ENCODE results near the gene KNCN.

KNCN gene

GRCh38 chr1:46523496-46524353 lies 27.7 kb downstream of the KNCN start:
- DNase-seq, result peak; percentile 80

DNA sequence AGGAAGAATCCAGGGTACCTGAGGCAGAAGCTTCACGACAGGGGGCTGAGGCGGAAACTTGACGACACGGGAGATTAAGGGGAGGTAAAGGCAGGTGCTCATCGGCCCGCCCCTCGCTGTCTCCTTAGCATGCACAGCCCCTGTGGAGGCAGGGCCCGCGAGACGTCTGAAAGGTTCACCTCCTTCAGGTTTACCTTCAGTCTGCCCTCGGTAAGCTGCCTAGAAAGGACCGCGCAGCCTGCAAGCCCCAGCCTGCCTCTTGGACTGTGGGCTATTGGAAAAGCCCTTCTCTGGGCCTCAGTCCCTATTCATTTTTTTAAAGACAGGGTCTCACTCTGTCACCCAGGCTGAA lies 28.5 kb downstream of the KNCN start:
- DNase-seq, result no peak

GRCh38 chr1:46522184-46522968 lies 29.1 kb downstream of the KNCN start:
- DNase-seq, result peak; percentile 56

DNA sequence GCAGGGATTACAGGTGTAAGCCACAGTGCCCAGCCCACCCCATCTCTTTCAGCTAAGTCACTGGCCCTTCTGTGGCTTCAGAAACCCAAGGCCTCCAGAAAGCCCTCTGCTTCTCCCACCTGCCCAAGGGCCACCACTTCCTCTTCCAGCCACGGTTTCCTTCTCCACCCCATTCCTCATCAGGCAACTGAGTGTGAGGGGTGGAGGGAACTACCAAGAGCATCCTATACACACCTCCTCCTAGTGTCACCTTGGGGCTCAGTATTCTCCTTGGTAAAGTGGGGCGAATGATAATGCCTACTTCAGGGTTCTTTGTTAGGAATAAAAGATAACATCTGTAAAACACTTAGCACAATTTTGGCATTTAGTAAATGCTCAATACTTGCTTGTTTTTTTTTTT lies 30.0 kb downstream of the KNCN start:
- no peak for DNase-seq

GRCh38 chr1:46520063-46520911 lies 31.2 kb downstream of the KNCN start:
- peak; percentile 50 for DNase-seq

- DNase-seq, result no peak
Observed at GRCh38 chr1:46519209-46519608, 32.2 kb downstream of the KNCN start.

DNA sequence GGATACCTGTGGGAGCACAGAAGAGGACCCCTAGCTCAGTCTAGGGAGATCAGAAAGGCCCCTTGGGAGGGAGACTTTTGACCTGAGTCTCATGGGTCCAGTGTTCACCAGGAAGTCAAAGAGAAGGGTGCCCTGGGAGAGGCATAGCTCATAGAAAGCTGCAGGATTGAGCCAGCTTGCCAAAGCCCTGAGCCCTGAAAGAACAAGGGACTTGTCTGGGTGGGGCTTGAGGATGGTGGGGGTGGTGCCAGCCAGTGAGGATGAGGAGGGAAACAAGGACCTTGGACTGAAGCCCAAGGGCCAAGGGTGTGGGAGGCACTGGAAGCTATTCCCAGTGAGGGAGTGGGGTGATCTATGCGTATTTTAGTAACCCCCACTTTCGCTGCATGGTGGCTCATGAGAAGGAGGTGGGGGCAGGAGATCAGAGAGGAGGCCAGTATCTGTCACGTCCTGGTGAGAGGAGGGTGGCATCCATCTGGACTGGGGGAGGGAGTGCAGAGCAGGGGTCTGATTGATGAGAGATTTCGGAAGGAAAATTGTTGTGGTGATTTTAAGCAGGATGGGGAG lies 33.4 kb downstream of the KNCN start:
- no peak for DNase-seq

DNA sequence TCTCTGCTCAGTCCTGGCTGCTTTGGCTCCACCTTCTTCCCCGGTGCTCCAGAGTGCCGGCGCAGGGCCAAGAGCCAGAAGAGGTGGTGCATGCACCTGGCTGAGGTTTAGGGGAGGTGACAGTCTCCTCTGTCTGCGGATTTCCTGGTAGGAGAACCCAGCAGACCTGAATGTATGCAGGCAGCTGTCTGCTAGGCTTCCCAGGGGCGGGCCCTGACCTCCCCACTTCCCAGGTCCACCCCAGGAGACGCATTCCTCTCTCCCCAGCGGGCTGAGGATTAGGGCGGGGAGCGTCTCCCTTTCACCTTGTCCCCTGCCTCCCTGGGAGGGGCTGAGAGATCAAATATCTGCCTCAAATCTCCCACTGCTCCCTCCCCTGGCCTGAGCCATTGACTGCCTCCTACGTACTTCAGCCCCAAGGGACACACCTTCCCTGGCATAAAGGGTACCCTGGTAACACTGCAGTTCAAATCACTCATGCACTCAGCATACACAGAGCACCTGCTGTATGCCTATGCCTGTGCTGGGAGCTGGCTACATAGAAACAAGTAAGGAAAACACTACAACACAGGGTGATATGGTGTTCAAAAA lies 34.3 kb downstream of the KNCN start:
- no peak for DNase-seq

DNA sequence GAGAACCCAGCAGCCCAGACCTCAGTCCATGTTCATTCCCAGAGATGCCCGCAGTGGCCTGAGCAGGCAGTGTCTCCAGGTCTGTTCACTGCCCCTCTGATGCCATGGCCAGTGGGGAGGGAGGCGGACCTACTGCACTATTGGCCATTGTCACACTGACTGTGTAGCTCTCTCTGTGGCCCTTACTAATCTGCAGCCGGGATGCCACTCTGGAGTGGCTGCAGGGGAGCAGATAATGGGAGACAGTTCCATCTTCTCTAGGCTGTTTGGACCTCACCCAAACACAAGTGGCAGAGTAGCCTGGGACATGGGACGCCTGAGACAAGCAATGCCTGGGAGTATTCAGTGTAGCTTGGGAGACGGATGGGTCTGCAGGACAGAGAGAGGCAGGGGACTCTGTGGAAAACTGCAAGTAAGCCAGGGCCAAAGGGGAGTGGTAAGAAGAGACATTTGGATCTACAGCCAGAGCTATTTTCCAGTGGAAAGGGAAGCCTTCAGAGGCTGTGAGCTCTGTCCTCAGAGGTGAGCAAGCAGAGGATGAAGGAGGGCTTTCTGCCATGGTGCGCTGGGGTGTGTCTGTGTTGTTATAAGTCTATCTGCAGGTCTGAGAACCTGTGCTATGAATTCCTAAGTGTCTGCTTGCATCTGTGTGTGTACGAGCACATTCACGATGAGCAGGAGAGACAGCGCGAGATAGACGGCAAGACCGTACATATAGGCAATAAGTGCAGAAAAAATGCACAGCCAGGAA lies 35.1 kb downstream of the KNCN start:
- no peak for DNase-seq

GRCh38 chr1:46515576-46515975 lies 35.9 kb downstream of the KNCN start:
- DNase-seq, result no peak

DNA sequence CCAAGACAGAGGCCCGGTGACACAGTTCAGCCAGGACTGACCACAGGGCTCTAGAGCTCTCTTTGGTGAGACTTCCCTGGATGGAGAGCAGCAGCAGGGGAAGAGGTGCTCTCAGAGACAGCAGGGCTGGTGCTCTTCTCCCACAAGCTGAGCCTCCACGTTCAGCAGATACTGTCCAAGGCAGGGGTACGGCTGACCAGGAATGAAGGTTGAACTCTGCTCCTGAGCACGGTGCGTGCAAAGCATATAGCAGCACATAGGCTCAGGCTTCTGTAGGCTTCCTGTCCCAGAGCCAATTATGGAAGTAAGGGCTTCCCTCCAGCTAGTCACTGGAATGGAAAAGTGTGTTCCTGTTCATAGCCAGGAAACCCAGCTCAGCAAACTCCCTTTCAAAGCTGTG lies 37.9 kb downstream of the KNCN start:
- DNase-seq, result no peak

GRCh38 chr1:46512792-46513190 lies 38.7 kb downstream of the KNCN start:
- no peak for DNase-seq

DNA sequence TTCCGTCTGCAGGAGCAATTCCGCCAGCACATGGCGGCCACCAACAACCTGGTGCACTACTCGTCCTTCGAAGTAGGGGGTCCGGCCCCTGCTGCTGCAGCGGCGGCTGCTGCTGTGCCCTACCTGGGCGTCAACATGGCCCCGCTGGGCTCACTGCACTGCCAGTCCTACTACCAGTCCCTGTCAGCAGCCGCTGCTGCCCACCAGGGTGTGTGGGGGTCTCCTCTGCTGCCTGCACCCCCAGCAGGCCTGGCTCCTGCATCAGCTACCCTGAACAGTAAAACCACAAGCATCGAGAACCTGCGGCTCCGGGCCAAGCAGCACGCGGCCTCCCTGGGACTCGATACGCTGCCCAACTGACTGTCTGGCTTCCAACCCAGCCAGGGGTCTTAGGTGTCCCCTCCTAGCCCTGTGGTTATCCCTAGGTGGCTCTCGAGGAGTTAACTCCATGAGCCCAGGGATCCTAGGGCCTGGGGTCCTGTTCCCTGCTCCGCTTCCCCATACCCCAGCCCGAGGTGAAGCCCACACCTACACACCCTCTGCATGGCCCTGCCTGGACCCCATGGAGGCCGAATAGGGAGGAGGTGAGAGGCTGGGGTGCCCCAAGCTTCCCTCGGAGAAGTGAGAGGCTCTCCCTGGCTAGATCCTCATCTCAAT lies 39.2 kb downstream of the KNCN start:
- DNase-seq, result no peak

GRCh38 chr1:46510998-46511365 lies 40.5 kb downstream of the KNCN start:
- no peak for DNase-seq

GRCh38 chr1:46510341-46510997 lies 41.0 kb downstream of the KNCN start:
- DNase-seq, result no peak

- DNase-seq, result no peak
Observed at GRCh38 chr1:46508757-46509156, 42.7 kb downstream of the KNCN start.

DNA sequence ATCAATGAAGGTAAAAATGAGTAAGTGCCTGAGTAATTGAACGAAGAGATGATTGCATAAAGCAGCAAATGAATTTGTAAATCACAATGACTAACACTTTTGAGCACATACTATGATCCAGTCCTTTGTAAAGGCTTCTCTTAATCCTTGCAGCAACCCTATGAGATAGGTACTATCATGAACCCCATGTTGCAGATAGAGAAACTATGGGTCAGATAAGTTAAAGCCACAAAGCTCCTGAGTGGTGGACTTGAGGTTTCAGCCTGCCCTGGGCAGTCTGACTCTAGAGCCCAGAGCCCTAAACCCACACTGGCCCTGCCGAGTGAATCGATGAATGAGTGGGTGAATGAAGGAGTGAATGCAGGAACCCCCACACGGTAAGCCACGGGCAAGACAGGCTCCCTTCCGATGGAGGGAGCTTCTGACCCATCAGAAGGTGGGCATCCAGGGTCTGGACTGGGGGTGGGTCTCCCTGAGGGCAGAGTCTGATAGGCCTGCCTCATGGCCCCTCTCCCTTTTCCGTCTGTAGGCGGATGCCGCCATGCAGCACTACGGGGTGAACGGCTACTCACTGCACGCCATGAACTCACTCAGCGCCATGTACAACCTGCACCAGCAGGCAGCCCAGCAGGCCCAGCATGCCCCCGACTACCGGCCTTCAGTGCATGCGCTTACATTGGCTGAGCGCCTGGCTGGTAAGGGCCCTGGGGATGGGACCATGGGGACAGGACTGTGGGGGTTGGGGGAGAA lies 44.8 kb downstream of the KNCN start:
- DNase-seq, result no peak

DNA sequence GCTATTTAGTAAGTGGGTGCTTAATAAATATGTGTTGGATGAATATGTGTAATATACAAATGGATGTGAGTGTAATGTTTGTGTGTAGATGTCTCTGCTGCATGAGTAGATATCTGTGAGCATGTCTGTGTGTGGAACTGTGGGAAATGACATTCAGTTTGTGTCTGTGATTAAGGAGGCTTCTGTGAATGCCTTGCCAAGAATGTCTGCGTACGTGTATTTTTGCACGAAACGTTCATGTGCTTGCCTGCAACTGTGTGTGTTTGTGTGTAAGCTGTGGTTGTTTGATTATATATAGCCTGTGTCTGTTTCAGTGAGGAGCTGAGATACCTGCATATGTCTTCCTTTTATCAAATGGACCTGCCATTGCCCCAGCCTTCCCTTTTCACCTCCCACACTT lies 48.0 kb downstream of the KNCN start:
- DNase-seq, result no peak

- no peak for DNase-seq
Observed at GRCh38 chr1:46501528-46501927, 49.9 kb downstream of the KNCN start.

DNA sequence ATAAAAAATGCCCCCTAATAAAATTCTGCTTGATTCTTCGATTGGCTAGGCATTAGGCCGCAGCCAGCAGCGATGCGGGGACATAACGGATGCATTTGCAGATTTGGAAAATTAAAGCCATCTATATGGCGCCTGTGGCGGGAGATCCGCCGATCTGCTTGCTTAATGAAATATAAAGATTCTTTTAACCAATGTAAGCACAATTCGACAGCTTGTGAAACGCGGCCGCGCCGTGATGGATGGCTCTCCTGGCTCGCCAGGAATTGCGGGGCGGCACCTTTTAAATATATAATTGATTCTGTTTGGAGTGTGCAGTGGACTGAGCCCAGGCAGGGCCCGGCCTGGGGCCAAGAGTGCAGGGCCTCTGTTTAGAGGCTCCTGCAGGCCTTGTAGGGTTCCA lies 53.8 kb downstream of the KNCN start:
- no peak for DNase-seq
